H9 (cell line): Measurements from ENCODE around the gene TNNT1. TPM values are rescaled to one million over a fixed set of nuclear protein-coding genes. Genes with fewer than 3 reads are reported as not detected.

ENCODE experiments used
- DNase-seq: peaks from one replicate; pipeline ENCODE4 v3.0.0-alpha.2; 2017
- H2AFZ ChIP-seq: one replicate; pipeline ENCODE4 v1.6.1; 2013; ENCODE audit warnings: mild to moderate bottlenecking, low read length, control low read depth, moderate library complexity
- H2AK5ac ChIP-seq: 2 replicates; pipeline ENCODE4 v1.6.1; 2013; ENCODE audit warnings: low read length, control low read depth, mixed read lengths; ENCODE audit not compliant: insufficient read length
- H2BK120ac ChIP-seq: one replicate; pipeline ENCODE4 v1.6.1; 2013; ENCODE audit warnings: low read depth, mild to moderate bottlenecking, low read length, control low read depth, inconsistent platforms; ENCODE audit not compliant: poor library complexity, severe bottlenecking
- H2BK12ac ChIP-seq: 2 replicates; pipeline ENCODE4 v1.6.1; 2013; ENCODE audit warnings: low read length, control low read depth, mixed read lengths, low read depth; ENCODE audit not compliant: insufficient read length
- H2BK15ac ChIP-seq: 2 replicates; pipeline ENCODE4 v1.6.1; 2013; ENCODE audit warnings: low read depth, low read length, control low read depth
- H2BK20ac ChIP-seq: one replicate; pipeline ENCODE4 v1.6.1; 2013; ENCODE audit warnings: low read depth, mild to moderate bottlenecking, low read length, control low read depth, inconsistent platforms; ENCODE audit not compliant: poor library complexity, severe bottlenecking
- H2BK5ac ChIP-seq: 2 replicates; pipeline ENCODE4 v1.6.1; 2013; ENCODE audit warnings: low read length, control low read depth, mixed read lengths; ENCODE audit not compliant: insufficient read length
- H3K14ac ChIP-seq: 2 replicates; pipeline ENCODE4 v1.6.1; 2013; ENCODE audit warnings: low read length, control low read depth; ENCODE audit not compliant: insufficient read depth
- H3K18ac ChIP-seq: 2 replicates; pipeline ENCODE4 v1.6.1; 2013; ENCODE audit warnings: low read depth, mild to moderate bottlenecking, mixed read lengths, low read length, control low read depth; ENCODE audit not compliant: insufficient read length
- H3K23ac ChIP-seq: 2 replicates; pipeline ENCODE4 v1.6.1; 2013; ENCODE audit warnings: low read length, control low read depth, mixed read lengths, low read depth; ENCODE audit not compliant: insufficient read length
- H3K23me2 ChIP-seq: 2 replicates; pipeline ENCODE4 v1.6.1; 2013; ENCODE audit warnings: low read depth, mild to moderate bottlenecking, mixed read lengths, low read length, control low read depth; ENCODE audit not compliant: insufficient read length, poor library complexity, severe bottlenecking
- H3K27ac ChIP-seq: 2 replicates; pipeline ENCODE4 v1.5.1; 2013; ENCODE audit warnings: low read length, control low read depth, mixed read lengths, low read depth; ENCODE audit not compliant: insufficient read length
- H3K27me3 ChIP-seq: 2 replicates; pipeline ENCODE4 v1.6.1; 2013; ENCODE audit warnings: low read length, control low read depth, inconsistent platforms; ENCODE audit not compliant: insufficient read depth
- H3K4ac ChIP-seq: 2 replicates; pipeline ENCODE4 v1.6.1; 2013; ENCODE audit warnings: low read depth, mild to moderate bottlenecking, control low read depth, inconsistent platforms, low read length, moderate library complexity
- H3K4me1 ChIP-seq: 2 replicates; pipeline ENCODE4 v1.6.1; 2013; ENCODE audit warnings: low read length, control low read depth, inconsistent platforms; ENCODE audit not compliant: insufficient read depth
- H3K4me2 ChIP-seq: 2 replicates; pipeline ENCODE4 v1.6.1; 2013; ENCODE audit warnings: low read length, control low read depth, mixed read lengths; ENCODE audit not compliant: insufficient read length, insufficient read depth
- H3K56ac ChIP-seq: 2 replicates; pipeline ENCODE4 v1.6.1; 2013; ENCODE audit warnings: low read depth, mild to moderate bottlenecking, mixed read lengths, low read length, control low read depth; ENCODE audit not compliant: insufficient read length
- H3K79me1 ChIP-seq: 2 replicates; pipeline ENCODE4 v1.6.1; 2013; ENCODE audit warnings: low read depth, mild to moderate bottlenecking, moderate library complexity, low read length, control low read depth, inconsistent platforms; ENCODE audit not compliant: insufficient read depth, poor library complexity, severe bottlenecking
- H3K79me2 ChIP-seq: 2 replicates; pipeline ENCODE4 v1.6.1; 2013; ENCODE audit warnings: low read length, control low read depth, inconsistent platforms; ENCODE audit not compliant: insufficient read depth
- H3K9ac ChIP-seq: 2 replicates; pipeline ENCODE4 v1.6.1; 2013; ENCODE audit warnings: low read length, control low read depth, mixed read lengths; ENCODE audit not compliant: insufficient read length; ENCODE audit errors: extremely low read depth
- H3K9me3 ChIP-seq: one replicate; pipeline ENCODE4 v1.6.1; 2013; ENCODE audit warnings: low read depth, low read length, inconsistent platforms; ENCODE audit not compliant: control insufficient read depth
- H3T11ph ChIP-seq: one replicate; pipeline ENCODE4 v1.6.1; 2013; ENCODE audit warnings: mild to moderate bottlenecking, low read length, control low read depth, inconsistent platforms
- H4K20me1 ChIP-seq: one replicate; pipeline ENCODE4 v1.6.1; 2013; ENCODE audit not compliant: control insufficient read depth, insufficient read length, insufficient read depth
- H4K5ac ChIP-seq: 2 replicates; pipeline ENCODE4 v1.6.1; 2013; ENCODE audit warnings: low read depth, mild to moderate bottlenecking, mixed read lengths, low read length, control low read depth; ENCODE audit not compliant: insufficient read length
- H4K8ac ChIP-seq: replicated peaks from 2 replicates; pipeline ENCODE4 v1.6.1; 2013; ENCODE audit warnings: low read length, control low read depth, mixed read lengths, low read depth; ENCODE audit not compliant: insufficient read length
- H4K91ac ChIP-seq: 2 replicates; pipeline ENCODE4 v1.6.1; 2013; ENCODE audit warnings: low read depth, mild to moderate bottlenecking, moderate library complexity, mixed read lengths, low read length, control low read depth; ENCODE audit not compliant: insufficient read length
- H3K27ac Mint-ChIP-seq, 3 experiments: 2 replicates in 2 of 3; 3 replicates in 1 of 3; pipeline ENCODE4 v1.8.0; 2020 to 2021; ENCODE audit warnings: mixed read lengths in 3 of 3, mild to moderate bottlenecking in 1 of 3, moderate library complexity in 1 of 3
- H3K27me3 Mint-ChIP-seq: 2 replicates; pipeline ENCODE4 v1.8.0; 2021; ENCODE audit warnings: low read depth, mild to moderate bottlenecking, moderate library complexity, mixed read lengths
- H3K36me3 Mint-ChIP-seq, 3 experiments: 2 replicates in 2 of 3; 3 replicates in 1 of 3; pipeline ENCODE4 v1.8.0; 2020 to 2021; ENCODE audit warnings: low read depth in 3 of 3, mixed read lengths in 3 of 3; ENCODE audit not compliant: insufficient read depth in 1 of 3
- H3K4me1 Mint-ChIP-seq, 2 experiments: 2 replicates each; pipeline ENCODE4 v1.8.0; 2020; ENCODE audit warnings: mixed read lengths in 2 of 2
- H3K4me3 Mint-ChIP-seq, 2 experiments: 2 replicates in 1 of 2; 3 replicates in 1 of 2; pipeline ENCODE4 v1.8.0; 2020 to 2021; ENCODE audit warnings: mild to moderate bottlenecking in 2 of 2, mixed read lengths in 2 of 2, moderate library complexity in 1 of 2
- H3K9me3 Mint-ChIP-seq, 2 experiments: 2 replicates in 1 of 2; 3 replicates in 1 of 2; pipeline ENCODE4 v1.8.0; 2020; ENCODE audit warnings: mild to moderate bottlenecking in 2 of 2, mixed read lengths in 2 of 2, moderate library complexity in 1 of 2
- CTCF ChIP-seq: fragments of 200-600 bp; sonication (generic); conservative IDR thresholded peaks from 3 replicates; pipeline ENCODE4 v1.8.0; 2021; ENCODE audit warnings: antibody characterized with exemption, mild to moderate bottlenecking
- WGBS: extraction: QIAGEN DNeasy Blood & Tissue Kit; methylation state at CpG from one replicate; pipeline ENCODE4 v1.1.7; 2013; ENCODE audit warnings: missing lambda C conversion rate, low lambda C conversion rate, mixed read lengths; ENCODE audit not compliant: insufficient read length; ENCODE audit errors: extremely low coverage; 5-methylcytosine and 5-hydroxymethylcytosine counted together
- total RNA-seq: library from RNA; stranded (reverse); gene quantifications from 2 replicates; pipeline ENCODE4 v1.2.1, GENCODE V29; 2021

Gene TNNT1
- total RNA-seq, 1 experiment from 2014 or later: 127 TPM

- TF ChIP-seq CTCF: no peak
- no peak overlapping the region for H2BK12ac ChIP-seq
- H4K91ac ChIP-seq: no peak overlapping the region
- no peak overlapping the region for H3K14ac ChIP-seq
- Mint-ChIP-seq H3K9me3 (no peaks in the 10 kb centered on the region; a peak in 3 of 5 replicates), H3K4me1 (peaks cover 20 to 22% of the 10 kb centered on the region in 2 experiments), H3K36me3 (peaks cover 25 to 39% (median 38%) of the 10 kb centered on the region in 3 experiments), H3K27ac (no peak overlapping the region), H3K27me3 (peaks cover 18% of the 10 kb centered on the region), H3K4me3 (no peak overlapping the region)
- H3T11ph ChIP-seq: no peak overlapping the region
- no CpG with 5 or more reads among the region's 12 CpGs for WGBS
- no peak overlapping the region for H2AK5ac ChIP-seq
- H3K79me2 ChIP-seq: no peaks in the 10 kb centered on the region
- peaks cover 8% of the 10 kb centered on the region for H3K23me2 ChIP-seq
- no peak for DNase-seq
- H2BK5ac ChIP-seq: no peak overlapping the region
- no peak overlapping the region for H3K27ac ChIP-seq
- H3K9me3 ChIP-seq: no peaks in the 10 kb centered on the region
- no peak overlapping the region for H2AFZ ChIP-seq
- H3K27me3 ChIP-seq: no peaks in the 10 kb centered on the region
- no peak overlapping the region for H3K4ac ChIP-seq
- no peak overlapping the region for H4K5ac ChIP-seq
- no peak overlapping the region for H3K4me2 ChIP-seq
- H2BK120ac ChIP-seq: no peak overlapping the region
- no peak overlapping the region for H3K18ac ChIP-seq
- H2BK15ac ChIP-seq: no peak overlapping the region
- no peak overlapping the region for H3K9ac ChIP-seq
- no peak overlapping the region for H3K23ac ChIP-seq
- H2BK20ac ChIP-seq: no peak overlapping the region
- no peaks in the 10 kb centered on the region for H3K79me1 ChIP-seq
- no peaks in the 10 kb centered on the region for H4K20me1 ChIP-seq
- no peak overlapping the region for H3K56ac ChIP-seq
- peaks cover 3% of the 10 kb centered on the region; the same call in 1 of the 2 replicates for H3K4me1 ChIP-seq
- no peak overlapping the region for H4K8ac ChIP-seq
Observed at GRCh38 chr19:55153652-55154264, 4.8 kb upstream of the TNNT1 start.
